ENCODE results near the gene LYZL4. TPM values are rescaled to one million over a fixed set of nuclear protein-coding genes. Genes with fewer than 3 reads are reported as not detected.
A peak's percentile ranks its signal among the peaks of the same experiment; 100 is the strongest.

The LYZL4 gene
- total and polyA plus RNA-seq, 2 of the 13 experiments (the other 11 are each of a cell fraction or from before 2014, with no cell fraction given), result not detected

DNA sequence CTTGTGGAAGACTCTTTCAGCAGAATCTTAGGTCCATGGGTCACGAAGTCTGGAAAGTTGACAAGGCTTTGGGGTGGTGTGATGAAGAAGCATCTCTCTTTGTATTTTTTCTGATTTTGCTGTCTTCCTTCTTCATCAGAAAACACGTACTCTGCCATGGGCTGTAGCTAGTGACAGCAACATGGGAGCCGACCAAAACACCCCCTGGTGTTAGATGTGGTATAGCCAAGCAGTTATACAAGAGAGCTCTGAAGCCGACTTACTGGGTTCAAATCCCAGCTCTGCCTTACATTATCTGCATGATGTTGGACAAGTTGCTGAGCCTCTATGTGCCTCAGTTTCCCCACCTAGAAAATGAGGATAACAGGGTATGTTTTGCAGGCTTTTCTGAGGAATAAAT lies 32.9 kb upstream of the LYZL4 start:
- peak; percentile 46; the same call in 2 of the 3 replicates for ATAC-seq
- 40% methylated on average over 4 of the region's 4 CpGs for WGBS (ENCODE audit: low lambda C conversion rate)
- H3K4me1 ChIP-seq (ENCODE audit: insufficient read depth, low read length), result no peaks in the 10 kb centered on the region
- H3K27ac ChIP-seq (ENCODE audit: extremely low read length, insufficient read depth, low read length), result no peak overlapping the region
- TF ChIP-seq, protein P1, sequence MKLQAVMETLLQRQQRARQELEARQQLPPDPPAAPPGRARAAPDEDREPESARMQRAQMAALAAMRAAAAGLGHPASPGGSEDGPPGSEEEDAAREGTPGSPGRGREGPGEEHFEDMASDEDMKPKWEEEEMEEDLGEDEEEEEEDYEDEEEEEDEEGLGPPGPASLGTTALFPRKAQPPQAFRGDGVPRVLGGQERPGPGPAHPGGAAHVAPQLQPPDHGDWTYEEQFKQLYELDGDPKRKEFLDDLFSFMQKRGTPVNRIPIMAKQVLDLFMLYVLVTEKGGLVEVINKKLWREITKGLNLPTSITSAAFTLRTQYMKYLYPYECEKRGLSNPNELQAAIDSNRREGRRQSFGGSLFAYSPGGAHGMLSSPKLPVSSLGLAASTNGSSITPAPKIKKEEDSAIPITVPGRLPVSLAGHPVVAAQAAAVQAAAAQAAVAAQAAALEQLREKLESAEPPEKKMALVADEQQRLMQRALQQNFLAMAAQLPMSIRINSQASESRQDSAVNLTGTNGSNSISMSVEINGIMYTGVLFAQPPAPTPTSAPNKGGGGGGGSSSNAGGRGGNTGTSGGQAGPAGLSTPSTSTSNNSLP (IDR thresholded peaks at IDR 0.05; ENCODE audit: low read depth, low read length), result no peak
- TF ChIP-seq, protein P2, sequence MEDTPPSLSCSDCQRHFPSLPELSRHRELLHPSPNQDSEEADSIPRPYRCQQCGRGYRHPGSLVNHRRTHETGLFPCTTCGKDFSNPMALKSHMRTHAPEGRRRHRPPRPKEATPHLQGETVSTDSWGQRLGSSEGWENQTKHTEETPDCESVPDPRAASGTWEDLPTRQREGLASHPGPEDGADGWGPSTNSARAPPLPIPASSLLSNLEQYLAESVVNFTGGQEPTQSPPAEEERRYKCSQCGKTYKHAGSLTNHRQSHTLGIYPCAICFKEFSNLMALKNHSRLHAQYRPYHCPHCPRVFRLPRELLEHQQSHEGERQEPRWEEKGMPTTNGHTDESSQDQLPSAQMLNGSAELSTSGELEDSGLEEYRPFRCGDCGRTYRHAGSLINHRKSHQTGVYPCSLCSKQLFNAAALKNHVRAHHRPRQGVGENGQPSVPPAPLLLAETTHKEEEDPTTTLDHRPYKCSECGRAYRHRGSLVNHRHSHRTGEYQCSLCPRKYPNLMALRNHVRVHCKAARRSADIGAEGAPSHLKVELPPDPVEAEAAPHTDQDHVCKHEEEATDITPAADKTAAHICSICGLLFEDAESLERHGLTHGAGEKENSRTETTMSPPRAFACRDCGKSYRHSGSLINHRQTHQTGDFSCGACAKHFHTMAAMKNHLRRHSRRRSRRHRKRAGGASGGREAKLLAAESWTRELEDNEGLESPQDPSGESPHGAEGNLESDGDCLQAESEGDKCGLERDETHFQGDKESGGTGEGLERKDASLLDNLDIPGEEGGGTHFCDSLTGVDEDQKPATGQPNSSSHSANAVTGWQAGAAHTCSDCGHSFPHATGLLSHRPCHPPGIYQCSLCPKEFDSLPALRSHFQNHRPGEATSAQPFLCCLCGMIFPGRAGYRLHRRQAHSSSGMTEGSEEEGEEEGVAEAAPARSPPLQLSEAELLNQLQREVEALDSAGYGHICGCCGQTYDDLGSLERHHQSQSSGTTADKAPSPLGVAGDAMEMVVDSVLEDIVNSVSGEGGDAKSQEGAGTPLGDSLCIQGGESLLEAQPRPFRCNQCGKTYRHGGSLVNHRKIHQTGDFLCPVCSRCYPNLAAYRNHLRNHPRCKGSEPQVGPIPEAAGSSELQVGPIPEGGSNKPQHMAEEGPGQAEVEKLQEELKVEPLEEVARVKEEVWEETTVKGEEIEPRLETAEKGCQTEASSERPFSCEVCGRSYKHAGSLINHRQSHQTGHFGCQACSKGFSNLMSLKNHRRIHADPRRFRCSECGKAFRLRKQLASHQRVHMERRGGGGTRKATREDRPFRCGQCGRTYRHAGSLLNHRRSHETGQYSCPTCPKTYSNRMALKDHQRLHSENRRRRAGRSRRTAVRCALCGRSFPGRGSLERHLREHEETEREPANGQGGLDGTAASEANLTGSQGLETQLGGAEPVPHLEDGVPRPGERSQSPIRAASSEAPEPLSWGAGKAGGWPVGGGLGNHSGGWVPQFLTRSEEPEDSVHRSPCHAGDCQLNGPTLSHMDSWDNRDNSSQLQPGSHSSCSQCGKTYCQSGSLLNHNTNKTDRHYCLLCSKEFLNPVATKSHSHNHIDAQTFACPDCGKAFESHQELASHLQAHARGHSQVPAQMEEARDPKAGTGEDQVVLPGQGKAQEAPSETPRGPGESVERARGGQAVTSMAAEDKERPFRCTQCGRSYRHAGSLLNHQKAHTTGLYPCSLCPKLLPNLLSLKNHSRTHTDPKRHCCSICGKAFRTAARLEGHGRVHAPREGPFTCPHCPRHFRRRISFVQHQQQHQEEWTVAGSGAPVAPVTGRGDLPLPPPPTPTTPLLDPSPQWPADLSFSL (CRISPR knock-in tag; IDR thresholded peaks at IDR 0.05), result no peak
- TF ChIP-seq ZNF547 (CRISPR knock-in tag; IDR thresholded peaks at IDR 0.05), result no peak
- TF ChIP-seq, protein P3, sequence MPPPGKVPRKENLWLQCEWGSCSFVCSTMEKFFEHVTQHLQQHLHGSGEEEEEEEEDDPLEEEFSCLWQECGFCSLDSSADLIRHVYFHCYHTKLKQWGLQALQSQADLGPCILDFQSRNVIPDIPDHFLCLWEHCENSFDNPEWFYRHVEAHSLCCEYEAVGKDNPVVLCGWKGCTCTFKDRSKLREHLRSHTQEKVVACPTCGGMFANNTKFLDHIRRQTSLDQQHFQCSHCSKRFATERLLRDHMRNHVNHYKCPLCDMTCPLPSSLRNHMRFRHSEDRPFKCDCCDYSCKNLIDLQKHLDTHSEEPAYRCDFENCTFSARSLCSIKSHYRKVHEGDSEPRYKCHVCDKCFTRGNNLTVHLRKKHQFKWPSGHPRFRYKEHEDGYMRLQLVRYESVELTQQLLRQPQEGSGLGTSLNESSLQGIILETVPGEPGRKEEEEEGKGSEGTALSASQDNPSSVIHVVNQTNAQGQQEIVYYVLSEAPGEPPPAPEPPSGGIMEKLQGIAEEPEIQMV (CRISPR knock-in tag; IDR thresholded peaks at IDR 0.05; ENCODE audit: low read depth), result no peak
- TF ChIP-seq ZNF383 (CRISPR knock-in tag; IDR thresholded peaks at IDR 0.05; ENCODE audit: borderline replicate concordance), result no peak
- H4K20me1 ChIP-seq (ENCODE audit: insufficient read depth, low read length), result no peaks in the 10 kb centered on the region
- CTCF ChIA-PET (ENCODE audit: low intra/inter-chr PET ratio, low total read pairs), result interaction anchor here (1.2 to 4.3 kb wide), 3 partner anchors 10 to 213 kb away, joined by 3 to 65 read pairs (median 25); no protein-coding TSS in a partner anchor
- no peak overlapping the region for H3K4me3 ChIP-seq (replicated peaks in 1 of 3; ENCODE audit: insufficient read depth in 1 of 3, low read depth in 2 of 3, low read length in 3 of 3)
- intact Hi-C loops (cut with micrococcal nuclease; ENCODE audit: unreplicated experiment), result loop anchor here (1.0 to 5.0 kb wide), 3 partner anchors 94 to 213 kb away; no protein-coding TSS in a partner anchor
- no peaks in the 10 kb centered on the region for H3K79me2 ChIP-seq (ENCODE audit: insufficient read depth, low read length)
- H3K27me3 ChIP-seq (ENCODE audit: control insufficient read depth in 1 of 2, insufficient read depth in 2 of 2, low read length in 2 of 2), result no peaks in the 10 kb centered on the region
- BruUV-seq (replicated peaks), result no TSS peak
- no peaks in the 10 kb centered on the region for H3K9me3 ChIP-seq (ENCODE audit: low read length)
- FAIRE-seq, result no peak
- DNase-seq (ENCODE audit: low spot score), result no peak
- H3K4me2 ChIP-seq (ENCODE audit: low read depth, low read length), result no peak overlapping the region
- POLR2A ChIA-PET, result no interaction called here
- in situ Hi-C loops (cut with HindIII; ENCODE audit: extremely low pct_ligation_motif_present, low pct_unique_long_range_greater_than_20kb), result loop anchor here (5.0 to 25.0 kb wide), 3 partner anchors 102 to 331 kb away; no protein-coding TSS in a partner anchor
- no peak overlapping the region for H3K9ac ChIP-seq (ENCODE audit: insufficient read depth, low read depth, low read length)
- H2AFZ ChIP-seq (ENCODE audit: low read length), result no peak overlapping the region
- H3K36me3 ChIP-seq (replicated peaks in 1 of 2; ENCODE audit: control insufficient read depth in 1 of 2, insufficient read depth in 2 of 2, low read length in 2 of 2), result no peaks in the 10 kb centered on the region

Data from HepG2 (cell line).